ENCODE results near the gene NAXE.

DNA sequence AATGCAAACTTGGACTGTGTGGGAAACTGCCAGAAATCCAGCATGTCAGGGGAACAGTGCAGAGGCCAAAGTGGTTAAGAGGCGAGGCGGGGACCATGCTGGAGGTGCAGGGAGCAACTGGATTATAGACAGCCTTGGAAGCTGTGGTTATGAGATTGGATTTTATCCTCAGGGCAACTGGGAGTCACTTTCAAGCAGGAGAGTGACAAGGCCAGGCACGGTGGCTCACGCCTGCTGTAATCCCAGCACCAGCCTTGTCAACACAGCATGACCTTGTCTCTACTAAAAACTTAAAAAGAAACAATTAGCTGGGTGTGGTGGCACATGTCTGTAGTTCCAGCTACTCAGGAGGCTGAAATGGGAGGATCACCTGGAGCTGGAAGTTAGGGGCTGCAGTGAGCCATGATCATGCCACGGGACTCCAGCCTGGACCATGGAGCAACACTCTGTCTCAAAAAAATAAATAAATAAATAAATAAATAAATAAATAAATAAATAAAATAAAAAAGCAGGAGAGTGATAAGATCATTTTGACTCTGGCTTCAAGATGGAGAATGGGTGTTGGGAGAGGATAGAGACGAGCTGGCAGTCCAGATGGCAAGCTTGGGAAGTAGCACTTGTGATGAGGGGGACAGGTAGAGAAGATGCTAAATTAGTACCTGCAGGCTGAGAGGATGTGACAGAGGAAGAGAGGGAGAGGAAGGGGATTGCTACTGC is 31.2 kb downstream of the NAXE start:
- TF ChIP-seq, protein P1, sequence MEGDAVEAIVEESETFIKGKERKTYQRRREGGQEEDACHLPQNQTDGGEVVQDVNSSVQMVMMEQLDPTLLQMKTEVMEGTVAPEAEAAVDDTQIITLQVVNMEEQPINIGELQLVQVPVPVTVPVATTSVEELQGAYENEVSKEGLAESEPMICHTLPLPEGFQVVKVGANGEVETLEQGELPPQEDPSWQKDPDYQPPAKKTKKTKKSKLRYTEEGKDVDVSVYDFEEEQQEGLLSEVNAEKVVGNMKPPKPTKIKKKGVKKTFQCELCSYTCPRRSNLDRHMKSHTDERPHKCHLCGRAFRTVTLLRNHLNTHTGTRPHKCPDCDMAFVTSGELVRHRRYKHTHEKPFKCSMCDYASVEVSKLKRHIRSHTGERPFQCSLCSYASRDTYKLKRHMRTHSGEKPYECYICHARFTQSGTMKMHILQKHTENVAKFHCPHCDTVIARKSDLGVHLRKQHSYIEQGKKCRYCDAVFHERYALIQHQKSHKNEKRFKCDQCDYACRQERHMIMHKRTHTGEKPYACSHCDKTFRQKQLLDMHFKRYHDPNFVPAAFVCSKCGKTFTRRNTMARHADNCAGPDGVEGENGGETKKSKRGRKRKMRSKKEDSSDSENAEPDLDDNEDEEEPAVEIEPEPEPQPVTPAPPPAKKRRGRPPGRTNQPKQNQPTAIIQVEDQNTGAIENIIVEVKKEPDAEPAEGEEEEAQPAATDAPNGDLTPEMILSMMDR (conservative IDR thresholded peaks at IDR 0.05) = no peak
- no peak for TF ChIP-seq EZH2 (IDR thresholded peaks at IDR 0.05; ENCODE audit: low read depth)
